Thoracic aorta (tissue), 2 donors: Measurements from ENCODE around the gene ABHD16B. TPM values are rescaled to one million over a fixed set of nuclear protein-coding genes. Genes with fewer than 3 reads are reported as not detected.
A peak's percentile ranks its signal among the peaks of the same experiment; 100 is the strongest.

Experiments used
- ATAC-seq: fragments of 150-250 bp; one replicate; pipeline ENCODE4 v1.8.0; 2017; ENCODE audit warnings: low read depth; ENCODE audit not compliant: insufficient number of reproducible peaks, low FRiP score
- DNase-seq: peaks from one replicate; pipeline ENCODE4 v3.0.0-alpha.2; 2020; ENCODE audit warnings: low spot score
- H3K27ac ChIP-seq, 2 donors: fragments of 200-600 bp; sonication (generic); 1 replicate in 1 of 2; 2 replicates in 1 of 2; pipeline ENCODE4 v1.5.1; 2016; ENCODE audit warnings: mild to moderate bottlenecking in 2 of 2, moderate library complexity in 2 of 2
- H3K27me3 ChIP-seq: fragments of 200-600 bp; sonication (generic); replicated peaks from 2 replicates; pipeline ENCODE4 v1.6.0; 2016; ENCODE audit warnings: mild to moderate bottlenecking; ENCODE audit not compliant: insufficient read depth
- H3K36me3 ChIP-seq: fragments of 200-600 bp; sonication (generic); one replicate; pipeline ENCODE4 v1.5.1; 2016
- H3K4me1 ChIP-seq, 2 donors: fragments of 200-600 bp; sonication (generic); 1 replicate in 1 of 2; 2 replicates in 1 of 2; pipeline versions ENCODE4 v1.5.1 to v1.6.0; 2016; ENCODE audit warnings: low read depth in 2 of 2, mild to moderate bottlenecking in 1 of 2; ENCODE audit not compliant: control insufficient read depth in 1 of 2
- H3K4me3 ChIP-seq: fragments of 200-600 bp; sonication (generic); 2 replicates; pipeline ENCODE4 v1.5.1; 2016; ENCODE audit warnings: mild to moderate bottlenecking
- H3K9me3 ChIP-seq: fragments of 200-600 bp; sonication (generic); 2 replicates; pipeline ENCODE4 v1.5.1; 2016
- total RNA-seq, 2 donors: library from RNA; depleted of rRNA; stranded (reverse); fragments of >200 nt; gene quantifications; one replicate each; pipeline versions ENCODE4 v1.1.0 to v1.2.3, GENCODE V29; 2016
- TF ChIP-seq, protein P1 (sequence below): fragments of 200-600 bp; sonication (generic); IDR thresholded peaks from one replicate; pipeline ENCODE4 v1.5.1; 2019; ENCODE audit warnings: antibody characterized with exemption

Gene ABHD16B
- total RNA-seq, 2 donors from 2014 or later, result not detected

- Histone ChIP-seq H3K4me1 (peaks cover 9 to 46% of the 10 kb centered on the region in 2 donors), H3K36me3 (no peaks in the 10 kb centered on the region), H3K27ac (no peak overlapping the region), H3K27me3 (no peaks in the 10 kb centered on the region), H3K9me3 (no peaks in the 10 kb centered on the region), H3K4me3 (peak overlapping the region; percentile 71)
- TF ChIP-seq, protein P1, sequence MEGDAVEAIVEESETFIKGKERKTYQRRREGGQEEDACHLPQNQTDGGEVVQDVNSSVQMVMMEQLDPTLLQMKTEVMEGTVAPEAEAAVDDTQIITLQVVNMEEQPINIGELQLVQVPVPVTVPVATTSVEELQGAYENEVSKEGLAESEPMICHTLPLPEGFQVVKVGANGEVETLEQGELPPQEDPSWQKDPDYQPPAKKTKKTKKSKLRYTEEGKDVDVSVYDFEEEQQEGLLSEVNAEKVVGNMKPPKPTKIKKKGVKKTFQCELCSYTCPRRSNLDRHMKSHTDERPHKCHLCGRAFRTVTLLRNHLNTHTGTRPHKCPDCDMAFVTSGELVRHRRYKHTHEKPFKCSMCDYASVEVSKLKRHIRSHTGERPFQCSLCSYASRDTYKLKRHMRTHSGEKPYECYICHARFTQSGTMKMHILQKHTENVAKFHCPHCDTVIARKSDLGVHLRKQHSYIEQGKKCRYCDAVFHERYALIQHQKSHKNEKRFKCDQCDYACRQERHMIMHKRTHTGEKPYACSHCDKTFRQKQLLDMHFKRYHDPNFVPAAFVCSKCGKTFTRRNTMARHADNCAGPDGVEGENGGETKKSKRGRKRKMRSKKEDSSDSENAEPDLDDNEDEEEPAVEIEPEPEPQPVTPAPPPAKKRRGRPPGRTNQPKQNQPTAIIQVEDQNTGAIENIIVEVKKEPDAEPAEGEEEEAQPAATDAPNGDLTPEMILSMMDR, result no peak
- no peak for ATAC-seq
- no peak for DNase-seq
Measured at GRCh38 chr20:63831646-63831992, 29.7 kb upstream of the ABHD16B start.

- no peak overlapping the region for H3K27ac ChIP-seq
- H3K9me3 ChIP-seq, result no peaks in the 10 kb centered on the region
- peaks cover 9 to 46% of the 10 kb centered on the region in 2 donors for H3K4me1 ChIP-seq
- H3K36me3 ChIP-seq, result no peaks in the 10 kb centered on the region
- peak overlapping the region; percentile 71 for H3K4me3 ChIP-seq
- no peak for DNase-seq
- TF ChIP-seq, protein P1, result no peak
- no peak for ATAC-seq
- H3K27me3 ChIP-seq, result no peaks in the 10 kb centered on the region
Measured at GRCh38 chr20:63831993-63832686, 29.2 kb upstream of the ABHD16B start.

- H3K27ac ChIP-seq, result no peak overlapping the region
Measured at GRCh38 chr20:63833776-63834490, 27.4 kb upstream of the ABHD16B start.

DNA sequence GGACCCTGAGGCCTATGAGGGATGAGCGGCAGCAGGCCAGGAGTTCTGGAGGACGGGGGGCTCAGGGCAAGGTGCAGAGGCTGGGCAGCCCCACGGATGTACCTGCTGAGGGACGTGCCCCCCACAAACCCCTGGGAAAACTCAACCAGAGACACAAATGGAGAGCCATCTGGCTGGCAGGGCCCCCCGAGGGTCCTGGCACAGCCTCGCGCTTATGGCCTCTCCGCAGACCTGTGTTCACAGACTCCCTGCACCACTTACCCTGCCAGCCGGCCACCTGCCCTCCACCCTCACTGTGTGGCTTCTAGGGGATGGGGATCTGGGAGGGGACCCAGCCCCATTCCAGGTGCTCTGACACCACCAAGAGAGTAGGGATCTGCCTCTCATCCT, 26.8 kb upstream of the ABHD16B start:
- Histone ChIP-seq H3K36me3 (no peaks in the 10 kb centered on the region), H3K4me3 (no peak overlapping the region), H3K9me3 (no peaks in the 10 kb centered on the region), H3K27me3 (no peaks in the 10 kb centered on the region), H3K4me1 (peaks cover 9 to 36% of the 10 kb centered on the region in 2 donors), H3K27ac (peak overlapping the region; percentile 21 to 31)
- no peak for DNase-seq
- TF ChIP-seq, protein P1, result no peak
- ATAC-seq, result no peak

More at GRCh38 chr20:63833776-63834490, 27.4 kb upstream of the ABHD16B start:
- H3K4me3 ChIP-seq, result no peak overlapping the region
- TF ChIP-seq, protein P1, result no peak
- no peaks in the 10 kb centered on the region for H3K27me3 ChIP-seq
- H3K9me3 ChIP-seq, result no peaks in the 10 kb centered on the region
- DNase-seq (no peak), ATAC-seq (no peak)
- H3K4me1 ChIP-seq, result peaks cover 9 to 42% of the 10 kb centered on the region in 2 donors
- H3K36me3 ChIP-seq, result no peaks in the 10 kb centered on the region

GRCh38 chr20:63835021-63835858, 26.1 kb upstream of the ABHD16B start:
- TF ChIP-seq, protein P1, result no peak
- ATAC-seq (peak; percentile 80), DNase-seq (peak; percentile 76)
- no peaks in the 10 kb centered on the region for H3K27me3 ChIP-seq
- H3K9me3 ChIP-seq, result no peaks in the 10 kb centered on the region
- H3K27ac ChIP-seq, result peak overlapping the region; percentile 31 to 53
- peaks cover 9 to 32% of the 10 kb centered on the region in 2 donors for H3K4me1 ChIP-seq
- H3K4me3 ChIP-seq, result no peak overlapping the region
- H3K36me3 ChIP-seq, result no peaks in the 10 kb centered on the region
